ENCODE data around the gene ZFHX3. TPM values are rescaled to one million over a fixed set of nuclear protein-coding genes. Genes with fewer than 3 reads are reported as not detected.
A peak's percentile ranks its signal among the peaks of the same experiment; 100 is the strongest.

Gene ZFHX3
- total and polyA plus RNA-seq, 7 experiments from 2014 or later, result 0.09 to 9.8 (median 1.7) TPM

- POLR2A ChIA-PET, result no interaction called here
- intact Hi-C loops (cut with micrococcal nuclease), result loop anchor here in 1 of 2 donors (5.0 kb wide), 2 partner anchors 134 to 224 kb away; no protein-coding TSS in a partner anchor
- CTCF ChIA-PET, result no interaction called here
- H3K36me3 ChIP-seq (ENCODE audit: control insufficient read depth in 2 of 3, insufficient read depth in 3 of 3, low read length in 3 of 3), result no peaks in the 10 kb centered on the region
- Mint-ChIP-seq H3K36me3 (peaks cover 0 to 5% (median 1%) of the 10 kb centered on the region in 5 donors), H3K4me3 (peak overlapping the region in 9 of 10 donors; percentile 5 to 98 (median 57)), H3K9me3 (peaks cover 0 to 4% (median 0%) of the 10 kb centered on the region in 11 donors), H3K4me1 (peaks cover 18 to 35% (median 26%) of the 10 kb centered on the region in 7 donors), H3K27ac (no peak overlapping the region), H3K27me3 (peaks cover 27 to 64% (median 48%) of the 10 kb centered on the region in 5 donors)
- DNase-seq (no peak), ATAC-seq (no peak)
- H3K9me3 ChIP-seq (ENCODE audit: control insufficient read depth in 2 of 3, low read length in 3 of 3), result no peaks in the 10 kb centered on the region
- peaks cover 0 to 3% of the 10 kb centered on the region in 2 donors for H3K4me1 ChIP-seq (ENCODE audit: control insufficient read depth in 2 of 2, insufficient read depth in 2 of 2, low read length in 2 of 2)
- peaks cover 3% of the 10 kb centered on the region in 2 donors for H3K27me3 ChIP-seq (ENCODE audit: control insufficient read depth in 2 of 2, insufficient read depth in 2 of 2, low read length in 2 of 2)
- H3K27ac ChIP-seq (ENCODE audit: low read depth, low read length), result no peak overlapping the region
- no peak overlapping the region for H3K4me3 ChIP-seq (ENCODE audit: low read length)
Observed at GRCh38 chr16:73056448-73056847, 8.5 kb upstream of the ZFHX3 start.

- intact Hi-C loops (cut with micrococcal nuclease), result loop anchor here in 1 of 2 donors (5.0 kb wide), 2 partner anchors 133 to 223 kb away; no protein-coding TSS in a partner anchor
- Mint-ChIP-seq H3K27ac (peak overlapping the region in 1 of 9 donors; percentile 5), H3K9me3 (peaks cover 0 to 4% (median 0%) of the 10 kb centered on the region in 11 donors), H3K36me3 (peaks cover 0 to 5% (median 1%) of the 10 kb centered on the region in 5 donors), H3K27me3 (peaks cover 12 to 50% (median 34%) of the 10 kb centered on the region in 5 donors), H3K4me1 (peaks cover 17 to 35% (median 24%) of the 10 kb centered on the region in 7 donors), H3K4me3 (peak overlapping the region in 2 of 10 donors; percentile 14 to 42)
- Histone ChIP-seq H3K4me3 (ENCODE audit: low read length) (no peak overlapping the region), H3K36me3 (ENCODE audit: control insufficient read depth in 2 of 3, insufficient read depth in 3 of 3, low read length in 3 of 3) (no peaks in the 10 kb centered on the region), H3K4me1 (ENCODE audit: control insufficient read depth in 2 of 2, insufficient read depth in 2 of 2, low read length in 2 of 2) (peaks cover 0 to 3% of the 10 kb centered on the region in 2 donors), H3K27ac (ENCODE audit: low read depth, low read length) (no peak overlapping the region), H3K27me3 (ENCODE audit: control insufficient read depth in 2 of 2, insufficient read depth in 2 of 2, low read length in 2 of 2) (peaks cover 3% of the 10 kb centered on the region in 2 donors), H3K9me3 (ENCODE audit: control insufficient read depth in 2 of 3, low read length in 3 of 3) (no peaks in the 10 kb centered on the region)
- no peak for ATAC-seq
- peak in 3 of 9 donors; percentile 7 to 34 (median 11) for DNase-seq
- ChIA-PET CTCF (interaction anchor here (0.6 kb wide), 1 partner anchor 1713 kb away, joined by 3 read pairs; no protein-coding TSS in a partner anchor), POLR2A (no interaction called here)
Observed at GRCh38 chr16:73054813-73055482, 7.0 kb upstream of the ZFHX3 start.

GRCh38 chr16:73054498-73054812, 6.5 kb upstream of the ZFHX3 start:
- CTCF ChIA-PET, result no interaction called here
- no peak overlapping the region for H3K27ac Mint-ChIP-seq

GRCh38 chr16:73054125-73054484, 6.2 kb upstream of the ZFHX3 start:
- Histone ChIP-seq H3K36me3 (ENCODE audit: control insufficient read depth in 2 of 3, insufficient read depth in 3 of 3, low read length in 3 of 3) (no peaks in the 10 kb centered on the region), H3K27me3 (ENCODE audit: control insufficient read depth in 2 of 2, insufficient read depth in 2 of 2, low read length in 2 of 2) (peaks cover 3% of the 10 kb centered on the region in 2 donors), H3K4me1 (ENCODE audit: control insufficient read depth in 2 of 2, insufficient read depth in 2 of 2, low read length in 2 of 2) (peaks cover 0 to 3% of the 10 kb centered on the region in 2 donors), H3K4me3 (ENCODE audit: low read length) (no peak overlapping the region), H3K9me3 (ENCODE audit: control insufficient read depth in 2 of 3, low read length in 3 of 3) (no peaks in the 10 kb centered on the region), H3K27ac (ENCODE audit: low read depth, low read length) (no peak overlapping the region)
- Mint-ChIP-seq H3K4me1 (peaks cover 12 to 28% (median 19%) of the 10 kb centered on the region in 7 donors), H3K27ac (no peak overlapping the region), H3K36me3 (peaks cover 0 to 5% (median 1%) of the 10 kb centered on the region in 5 donors), H3K27me3 (peaks cover 6 to 44% (median 31%) of the 10 kb centered on the region in 5 donors), H3K9me3 (peaks cover 0 to 4% (median 0%) of the 10 kb centered on the region in 11 donors), H3K4me3 (no peak overlapping the region)
- ATAC-seq (no peak), DNase-seq (no peak)
- ChIA-PET CTCF (no interaction called here), POLR2A (no interaction called here)
- intact Hi-C loops (cut with micrococcal nuclease), result no loop called here

More at GRCh38 chr16:73054498-73054812, 6.5 kb upstream of the ZFHX3 start:
- Mint-ChIP-seq H3K27me3 (peaks cover 7 to 45% (median 29%) of the 10 kb centered on the region in 5 donors), H3K4me1 (peaks cover 14 to 32% (median 20%) of the 10 kb centered on the region in 7 donors), H3K36me3 (peaks cover 0 to 5% (median 1%) of the 10 kb centered on the region in 5 donors), H3K4me3 (peak overlapping the region in 1 of 10 donors; percentile 21), H3K9me3 (peaks cover 0 to 4% (median 0%) of the 10 kb centered on the region in 11 donors)
- Histone ChIP-seq H3K4me1 (ENCODE audit: control insufficient read depth in 2 of 2, insufficient read depth in 2 of 2, low read length in 2 of 2) (peaks cover 0 to 3% of the 10 kb centered on the region in 2 donors), H3K27me3 (ENCODE audit: control insufficient read depth in 2 of 2, insufficient read depth in 2 of 2, low read length in 2 of 2) (peaks cover 3% of the 10 kb centered on the region in 2 donors), H3K36me3 (ENCODE audit: control insufficient read depth in 2 of 3, insufficient read depth in 3 of 3, low read length in 3 of 3) (no peaks in the 10 kb centered on the region), H3K9me3 (ENCODE audit: control insufficient read depth in 2 of 3, low read length in 3 of 3) (no peaks in the 10 kb centered on the region), H3K27ac (ENCODE audit: low read depth, low read length) (no peak overlapping the region), H3K4me3 (ENCODE audit: low read length) (no peak overlapping the region)
- POLR2A ChIA-PET, result no interaction called here
- no peak for DNase-seq
- no peak for ATAC-seq
- intact Hi-C loops (cut with micrococcal nuclease), result no loop called here

GRCh38 chr16:73053364-73054124, 5.6 kb upstream of the ZFHX3 start:
- Mint-ChIP-seq H3K27ac (peak overlapping the region in 2 of 9 donors; percentile 59 to 61), H3K4me1 (peaks cover 12 to 25% (median 21%) of the 10 kb centered on the region in 7 donors), H3K9me3 (peaks cover 0 to 4% (median 0%) of the 10 kb centered on the region in 11 donors), H3K4me3 (no peak overlapping the region), H3K36me3 (peaks cover 0 to 5% (median 1%) of the 10 kb centered on the region in 5 donors), H3K27me3 (peaks cover 8 to 46% (median 36%) of the 10 kb centered on the region in 5 donors)
- no peak overlapping the region for H3K27ac ChIP-seq (ENCODE audit: low read depth, low read length)
- no peaks in the 10 kb centered on the region for H3K36me3 ChIP-seq (ENCODE audit: control insufficient read depth in 2 of 3, insufficient read depth in 3 of 3, low read length in 3 of 3)
- H3K4me3 ChIP-seq (ENCODE audit: low read length), result no peak overlapping the region
- peaks cover 0 to 3% of the 10 kb centered on the region in 2 donors for H3K4me1 ChIP-seq (ENCODE audit: control insufficient read depth in 2 of 2, insufficient read depth in 2 of 2, low read length in 2 of 2)
- CTCF ChIA-PET, result no interaction called here
- DNase-seq (no peak), ATAC-seq (no peak)
- peaks cover 3% of the 10 kb centered on the region in 2 donors for H3K27me3 ChIP-seq (ENCODE audit: control insufficient read depth in 2 of 2, insufficient read depth in 2 of 2, low read length in 2 of 2)
- intact Hi-C loops (cut with micrococcal nuclease), result no loop called here
- POLR2A ChIA-PET, result no interaction called here
- H3K9me3 ChIP-seq (ENCODE audit: control insufficient read depth in 2 of 3, low read length in 3 of 3), result no peaks in the 10 kb centered on the region

GRCh38 chr16:73053038-73053363, 5.1 kb upstream of the ZFHX3 start:
- no peak overlapping the region for H3K27ac ChIP-seq (ENCODE audit: low read depth, low read length)
- Mint-ChIP-seq H3K27ac (no peak overlapping the region), H3K27me3 (peaks cover 9 to 48% (median 37%) of the 10 kb centered on the region in 5 donors), H3K4me1 (peaks cover 12 to 25% (median 21%) of the 10 kb centered on the region in 7 donors), H3K4me3 (no peak overlapping the region), H3K9me3 (peaks cover 0 to 4% (median 0%) of the 10 kb centered on the region in 11 donors), H3K36me3 (peaks cover 0 to 5% (median 1%) of the 10 kb centered on the region in 5 donors)
- intact Hi-C loops (cut with micrococcal nuclease), result no loop called here
- DNase-seq (no peak), ATAC-seq (no peak)
- no peaks in the 10 kb centered on the region for H3K9me3 ChIP-seq (ENCODE audit: control insufficient read depth in 2 of 3, low read length in 3 of 3)
- H3K27me3 ChIP-seq (ENCODE audit: control insufficient read depth in 2 of 2, insufficient read depth in 2 of 2, low read length in 2 of 2), result peaks cover 3% of the 10 kb centered on the region in 2 donors
- ChIA-PET POLR2A (no interaction called here), CTCF (interaction anchor here (0.7 kb wide), 1 partner anchor 132 kb away, joined by 3 read pairs; no protein-coding TSS in a partner anchor)
- peaks cover 0 to 3% of the 10 kb centered on the region in 2 donors for H3K4me1 ChIP-seq (ENCODE audit: control insufficient read depth in 2 of 2, insufficient read depth in 2 of 2, low read length in 2 of 2)
- H3K36me3 ChIP-seq (ENCODE audit: control insufficient read depth in 2 of 3, insufficient read depth in 3 of 3, low read length in 3 of 3), result no peaks in the 10 kb centered on the region
- H3K4me3 ChIP-seq (ENCODE audit: low read length), result no peak overlapping the region

Measured in naive thymus-derived CD4-positive, alpha-beta T cell (primary cell).